HG03469 (cell line): ENCODE results near the gene SND1.

Experiments
- ATAC-seq: cut with Tn5 transposase; IDR thresholded peaks from one replicate; pipeline ENCODE4 v1.9.1; 2021; ENCODE audit warnings: mild to moderate bottlenecking, moderate library complexity, moderate number of reproducible peaks; ENCODE audit not compliant: unreplicated experiment

SND1 gene

GRCh38 chr7:127858091-127858914 is 206.3 kb downstream of the SND1 start:
- no peak for ATAC-seq

DNA sequence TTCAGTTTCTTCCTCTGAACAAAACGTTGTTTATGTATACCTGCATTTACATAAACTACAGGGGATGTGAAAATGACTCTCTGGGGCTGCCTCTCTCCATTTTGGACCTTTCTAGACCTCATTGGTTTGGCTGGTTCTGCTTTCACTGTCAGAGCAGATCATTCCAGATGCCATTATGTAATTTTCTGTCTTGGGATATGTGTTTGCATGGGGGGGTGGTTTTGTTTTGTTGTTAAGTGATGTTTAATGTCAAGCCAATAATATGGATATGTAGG is 206.9 kb downstream of the SND1 start:
- no peak for ATAC-seq

DNA sequence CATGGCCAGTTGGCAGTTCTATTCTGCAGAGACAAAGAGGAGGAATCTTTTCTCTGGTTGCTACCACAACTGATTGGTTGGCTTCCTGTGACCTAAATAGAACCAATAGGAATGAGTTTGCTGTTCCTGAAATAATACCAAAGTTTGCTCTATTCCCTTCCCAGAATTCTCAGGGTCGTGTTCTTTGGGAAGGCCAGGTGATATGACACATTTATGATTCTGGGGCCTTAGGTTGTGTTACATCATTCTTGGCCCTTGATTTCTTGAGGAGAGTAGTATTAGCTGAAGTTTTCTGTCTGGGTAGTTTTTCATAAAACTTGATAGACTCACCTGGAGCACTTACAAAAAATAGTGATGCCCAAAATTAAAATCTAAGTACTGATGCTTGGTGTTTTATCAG is 207.3 kb downstream of the SND1 start:
- ATAC-seq = no peak

DNA sequence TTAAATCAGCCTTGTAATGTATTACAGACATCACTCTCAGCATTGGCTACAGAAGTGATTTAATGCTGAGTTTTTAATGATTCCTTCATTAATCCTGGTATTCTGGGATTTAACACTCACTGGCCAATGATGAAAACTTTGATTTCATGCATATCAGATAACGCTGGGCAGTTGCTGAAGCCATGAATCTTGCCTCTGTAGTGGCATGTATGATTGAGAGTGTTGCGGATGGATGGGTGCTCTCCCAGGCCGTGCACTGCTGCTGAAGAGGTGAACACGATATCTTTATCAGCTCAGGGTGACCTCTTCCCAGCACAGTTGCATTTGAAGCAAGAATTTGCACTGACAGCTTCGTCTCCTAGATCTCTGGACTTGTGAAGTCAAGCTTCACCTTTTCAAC is 210.5 kb downstream of the SND1 start:
- no peak for ATAC-seq

- no peak for ATAC-seq
Measured at GRCh38 chr7:127863082-127863481, 211.1 kb downstream of the SND1 start.

- no peak for ATAC-seq
Measured at GRCh38 chr7:127865466-127865865, 213.5 kb downstream of the SND1 start.

DNA sequence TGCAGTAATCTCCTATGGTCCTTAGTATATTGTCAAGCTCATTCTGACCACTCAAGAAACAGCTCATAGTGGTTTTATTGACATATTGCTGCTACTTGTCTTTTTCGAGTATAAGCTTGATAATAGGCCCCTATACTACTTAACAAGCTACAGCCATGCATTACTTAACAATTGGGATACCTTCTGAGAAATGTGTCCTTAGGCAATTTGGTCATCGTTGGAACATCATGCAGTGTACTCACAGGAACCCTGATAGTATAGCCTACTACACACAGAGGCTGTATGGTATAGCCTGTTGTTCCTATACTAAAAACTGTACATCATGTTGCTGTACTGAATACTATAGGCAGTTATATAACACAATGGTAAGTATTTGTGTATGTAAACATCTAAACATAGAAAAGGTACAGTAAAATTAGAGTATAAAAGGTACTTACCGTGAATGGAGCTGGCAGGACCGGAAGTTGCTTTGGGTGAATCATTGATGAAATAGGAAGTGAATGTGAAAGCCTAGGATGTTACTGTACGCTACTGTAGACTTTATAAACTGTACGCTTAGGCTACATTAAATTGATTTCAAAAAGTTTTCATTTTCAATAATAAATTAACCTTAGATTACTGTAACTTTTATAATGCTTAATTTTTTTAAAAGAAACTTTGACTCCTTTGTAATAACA is 218.4 kb downstream of the SND1 start:
- ATAC-seq = peak; percentile 57

DNA sequence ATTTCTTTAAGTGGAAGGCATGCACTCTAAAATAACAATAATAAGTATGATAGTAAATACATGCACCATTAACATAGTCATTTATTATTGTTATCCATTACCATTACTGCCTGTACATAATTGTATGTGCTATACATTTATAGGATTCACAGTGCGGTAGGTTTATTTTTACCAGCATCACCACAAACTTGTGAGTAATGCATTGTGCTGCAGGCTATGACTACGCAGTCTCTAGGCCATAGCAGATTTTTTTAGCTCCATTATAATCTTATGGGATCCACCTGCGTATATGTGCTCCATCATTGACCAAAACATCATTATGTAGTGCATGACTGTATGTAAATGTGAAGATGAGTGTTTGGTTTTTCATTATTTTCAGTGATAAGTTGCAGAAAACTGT is 219.2 kb downstream of the SND1 start:
- ATAC-seq = no peak

DNA sequence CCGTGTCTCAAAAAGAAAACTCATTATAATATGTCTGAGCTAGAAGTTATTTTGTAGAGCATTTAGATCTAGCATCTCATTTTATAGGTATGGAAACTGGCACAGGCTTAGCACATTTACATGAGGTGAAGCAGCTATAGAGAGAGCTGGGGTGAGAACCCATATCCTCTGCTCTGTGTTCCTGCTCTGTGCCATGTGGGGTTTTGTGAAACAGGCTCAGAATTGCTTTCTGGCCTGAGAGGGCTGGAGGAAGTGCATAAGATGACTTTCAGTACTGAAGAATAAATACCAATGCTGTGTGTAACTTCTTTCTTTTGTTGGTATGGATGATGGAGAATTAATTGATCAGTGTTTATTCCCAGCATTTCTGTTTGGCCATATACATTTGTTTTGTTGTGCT is 220.1 kb downstream of the SND1 start:
- no peak for ATAC-seq

DNA sequence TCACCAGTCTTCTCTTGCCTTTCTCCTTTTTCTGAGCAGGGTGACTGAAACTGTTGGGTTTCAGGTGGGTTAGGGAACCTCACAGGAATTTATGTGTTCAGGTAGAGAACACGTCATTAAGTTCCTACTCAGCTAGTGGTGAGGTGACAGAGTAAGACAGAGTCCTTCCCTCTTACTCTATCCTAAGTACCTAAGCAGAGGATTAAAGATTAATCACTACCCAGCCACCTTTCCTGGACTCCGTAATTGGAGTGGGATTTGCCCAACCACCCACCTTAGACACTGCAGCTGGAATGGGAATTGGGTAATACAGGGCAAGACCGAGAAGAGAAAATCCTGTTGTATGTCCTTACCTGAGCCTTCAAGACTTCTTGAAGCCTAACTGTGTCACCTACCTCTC is 221.2 kb downstream of the SND1 start:
- ATAC-seq = no peak

DNA sequence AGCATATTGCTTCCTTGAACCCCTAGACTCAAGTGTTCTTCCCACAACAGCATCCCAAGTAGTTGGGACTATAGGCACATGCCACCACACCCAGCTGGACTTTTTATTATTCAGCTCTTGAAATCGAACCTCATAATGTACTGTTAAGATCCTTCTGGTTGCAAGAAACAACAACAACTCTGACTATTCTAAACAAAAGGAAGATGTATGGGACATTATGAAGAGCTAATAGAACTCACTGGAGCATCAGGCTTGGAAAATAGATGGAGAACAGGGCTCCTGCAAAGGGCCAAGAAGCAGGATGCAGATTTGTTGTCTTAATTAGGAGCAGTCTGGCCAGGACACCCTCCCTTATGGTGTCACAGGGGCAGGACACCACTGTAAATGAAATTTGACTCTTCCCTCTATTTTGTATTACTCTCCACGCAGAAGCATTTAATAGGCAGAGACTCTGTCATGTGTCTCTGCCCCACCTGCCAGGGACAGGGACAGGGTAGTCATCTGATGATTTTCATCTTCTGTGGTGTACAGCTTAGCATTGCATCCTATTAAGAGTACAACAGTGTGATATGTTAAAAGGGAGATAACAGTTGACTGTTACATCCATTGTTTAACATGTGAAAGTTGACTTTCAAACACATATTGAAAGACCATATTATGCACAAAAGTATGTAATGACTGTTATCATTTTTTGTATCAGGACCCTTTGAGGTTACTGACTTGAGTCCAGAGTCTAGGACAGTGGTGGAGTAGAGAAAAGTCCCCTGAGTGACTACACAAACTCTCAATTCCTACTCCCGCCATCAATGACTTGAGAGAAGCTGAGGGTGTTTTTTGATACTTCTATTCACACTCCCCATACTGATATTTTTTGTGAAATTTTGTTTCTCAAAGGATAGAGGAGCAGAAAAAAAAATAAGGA is 222.0 kb downstream of the SND1 start:
- no peak for ATAC-seq

DNA sequence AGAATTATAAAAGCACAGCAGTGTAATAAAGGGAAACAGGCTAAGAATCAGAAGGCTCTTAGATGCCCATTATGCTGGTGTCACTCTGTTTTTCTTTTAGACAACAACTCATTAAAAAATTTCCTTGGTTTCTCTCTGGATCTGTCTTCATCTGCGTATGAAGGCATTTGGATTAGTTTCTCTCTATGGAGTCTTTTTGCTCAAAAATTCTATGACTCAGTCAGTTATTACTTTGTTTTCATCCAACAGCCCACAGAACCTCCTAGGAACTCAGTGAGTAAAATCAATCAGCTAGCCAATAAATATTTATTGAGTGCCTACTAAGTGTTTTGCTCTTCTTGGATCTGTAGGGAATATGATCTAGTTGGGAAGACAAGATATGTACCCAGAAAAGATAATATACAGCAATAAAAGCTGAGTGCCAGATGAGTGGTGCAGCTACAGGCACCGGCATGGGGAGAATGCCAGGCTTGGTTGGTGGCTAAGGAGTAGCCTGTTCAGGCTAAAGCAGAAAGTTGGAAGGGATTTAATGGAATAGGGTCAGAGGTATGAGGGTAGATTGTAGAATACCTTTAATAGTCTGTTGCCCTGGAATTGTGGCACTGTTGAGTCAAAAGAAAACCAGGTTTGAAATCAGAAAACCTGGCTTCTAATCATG is 223.1 kb downstream of the SND1 start:
- ATAC-seq = no peak

- no peak for ATAC-seq
Measured at GRCh38 chr7:127876393-127876792, 224.4 kb downstream of the SND1 start.

GRCh38 chr7:127877951-127878350 is 226.0 kb downstream of the SND1 start:
- no peak for ATAC-seq

DNA sequence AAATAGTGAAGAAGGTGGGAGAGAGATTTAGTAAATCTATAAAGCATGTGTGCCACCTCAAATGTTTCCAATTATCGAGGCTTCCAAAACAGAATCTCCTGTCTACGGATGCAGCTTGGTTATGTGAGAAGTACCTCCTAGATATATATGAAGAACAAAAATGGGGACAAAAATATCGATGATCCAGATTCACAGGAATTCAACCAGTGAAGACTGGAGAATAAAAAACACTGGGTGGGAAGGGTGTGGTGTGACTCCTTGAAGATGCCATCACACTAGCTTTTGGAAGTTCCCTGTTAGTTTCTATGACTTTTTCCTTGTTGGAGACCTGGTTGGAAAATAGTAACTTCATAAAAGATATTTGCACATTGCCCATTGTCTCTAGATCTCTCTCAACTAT is 226.8 kb downstream of the SND1 start:
- ATAC-seq = no peak

DNA sequence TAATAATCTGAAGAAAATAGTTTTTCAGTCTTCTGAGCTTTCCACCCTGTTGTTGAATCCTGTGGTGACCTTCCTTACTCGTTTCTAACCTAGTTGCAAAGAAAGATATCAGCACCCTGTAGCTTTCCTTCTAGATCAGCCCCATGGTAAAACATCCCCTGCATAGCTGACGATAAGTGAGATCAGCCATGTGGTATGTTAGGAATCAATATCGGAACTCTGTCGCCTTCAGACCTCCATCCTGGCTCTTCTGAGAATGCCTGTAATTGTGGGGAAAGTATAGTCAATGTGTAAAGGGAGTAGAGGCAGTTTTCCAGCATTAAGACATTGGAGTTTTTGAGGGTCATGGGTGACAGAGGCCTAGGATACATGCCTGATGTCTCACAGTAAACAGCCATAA is 227.4 kb downstream of the SND1 start:
- ATAC-seq = no peak

DNA sequence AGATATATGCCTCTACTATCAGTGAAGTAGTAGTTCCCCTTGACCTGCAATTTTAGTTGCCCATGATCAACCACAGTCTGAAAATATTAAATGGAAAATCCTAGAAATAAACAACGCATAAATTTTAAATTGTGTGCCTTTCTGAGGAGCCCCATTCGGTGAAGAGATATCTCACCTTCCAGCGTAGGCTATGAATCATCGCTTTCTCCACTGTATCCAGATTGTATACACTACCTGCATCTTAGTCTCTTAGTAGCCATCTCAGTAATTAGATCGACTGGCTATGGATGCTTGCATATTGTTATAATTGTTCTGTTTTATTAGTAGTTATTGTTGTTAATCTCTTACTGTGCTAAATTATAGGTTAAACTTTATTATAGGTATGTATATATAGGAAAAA is 227.9 kb downstream of the SND1 start:
- ATAC-seq = no peak

DNA sequence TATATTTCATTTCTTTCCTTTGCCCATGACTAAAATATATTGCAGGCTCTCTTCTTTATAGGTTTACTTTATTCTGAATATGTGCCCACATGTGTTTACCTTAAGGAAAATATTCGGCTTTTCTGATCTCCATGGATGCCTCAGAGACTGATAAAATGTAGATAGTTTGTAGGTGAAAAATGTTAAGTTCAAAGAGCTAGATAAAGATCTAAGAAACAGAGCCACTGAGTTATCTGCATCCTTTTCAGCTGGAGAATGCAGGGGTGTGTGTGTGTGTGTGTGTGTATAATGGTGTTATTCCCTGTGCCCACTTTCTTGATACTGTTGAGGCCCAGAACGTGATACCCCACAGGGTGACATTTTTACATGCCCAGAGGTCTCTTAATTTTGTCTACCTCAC is 228.5 kb downstream of the SND1 start:
- no peak for ATAC-seq

DNA sequence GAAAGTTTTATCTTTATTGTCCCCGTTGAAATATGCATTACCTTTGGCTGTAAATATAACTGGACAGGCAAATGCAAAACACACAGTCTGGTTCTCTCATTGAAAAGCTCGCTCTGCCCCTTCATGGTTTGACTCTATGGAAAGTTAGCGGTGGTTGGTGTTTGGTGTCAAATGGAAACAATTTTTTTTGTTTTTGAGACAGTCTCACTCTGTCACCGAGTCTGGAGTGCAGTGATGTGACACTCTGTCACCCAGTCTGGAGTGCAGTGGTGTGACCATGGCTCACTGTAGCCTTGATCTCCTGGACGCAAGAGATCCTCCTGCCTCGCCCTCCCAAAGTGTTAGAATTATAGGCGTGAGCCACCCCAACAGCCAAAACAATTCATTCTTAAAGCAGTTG is 229.6 kb downstream of the SND1 start:
- no peak for ATAC-seq

GRCh38 chr7:127882313-127882920 is 230.4 kb downstream of the SND1 start:
- ATAC-seq = no peak

DNA sequence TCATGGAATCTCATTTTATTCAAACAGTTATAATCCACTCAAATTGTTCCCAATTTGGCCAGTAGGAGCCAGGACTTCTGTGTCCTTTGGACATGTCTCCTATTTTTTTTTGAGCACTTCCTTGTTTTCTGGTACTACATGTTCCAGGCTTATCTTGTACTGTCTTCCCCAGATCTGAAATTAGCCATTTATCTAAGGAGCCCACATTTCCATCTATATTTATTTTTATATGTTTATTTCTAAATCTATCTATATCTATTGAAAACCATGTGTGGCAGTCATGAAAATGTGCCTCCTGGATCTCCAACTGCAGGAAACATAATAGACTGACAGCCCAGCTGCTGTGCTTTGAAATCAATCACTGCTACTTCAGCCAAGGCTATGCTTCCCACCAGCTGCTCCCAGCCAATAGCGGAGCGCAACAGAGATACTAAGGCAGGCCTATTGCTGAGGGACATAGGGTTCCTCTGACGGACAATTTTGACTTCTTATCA is 232.1 kb downstream of the SND1 start:
- no peak for ATAC-seq
